HepG2 (cell line): ENCODE results near the gene CHID1. TPM values are rescaled to one million over a fixed set of nuclear protein-coding genes. Genes with fewer than 3 reads are reported as not detected.

Source experiments
- ATAC-seq: fragments of 200-7000 bp; cut with Tn5 transposase; 3 replicates; pipeline ENCODE4 v1.9.1; 2020; ENCODE audit warnings: mild to moderate bottlenecking, moderate library complexity
- BruUV-seq: library from RNA; stranded (reverse); fragments of 400-500 nt; replicated peaks from 2 replicates; lab custom pipeline; 2021; lab: Mats Ljungman, UMichigan
- CTCF ChIA-PET: fragments of 300-600 bp; formaldehyde crosslinking; extraction: SDS; loops from one replicate; lab custom pipeline; 2021; ENCODE audit warnings: low total read pairs, inconsistent platforms, low intra/inter-chr PET ratio; lab: Yijun Ruan, JAX
- POLR2A ChIA-PET: fragments of 350-600 bp; sonication (Branson Sonifier 250); formaldehyde crosslinking; loops from one replicate; lab custom pipeline; 2020; ENCODE audit warnings: antibody characterized with exemption, inconsistent platforms; lab: Yijun Ruan, JAX
- DNase-seq: peaks from one replicate; pipeline ENCODE4 v3.0.0-alpha.2; 2015; ENCODE audit warnings: low spot score
- FAIRE-seq: peaks from 3 replicates; lab custom pipeline; 2011; peaks lifted over from hg19 to GRCh38; lab: Jason Lieb, UNC
- H2AFZ ChIP-seq: one replicate; pipeline ENCODE4 v1.6.1; 2011; ENCODE audit warnings: low read length, inconsistent platforms
- H3K27ac ChIP-seq: fragments of 300-600 bp; 3 replicates; pipeline ENCODE4 v1.8.0; 2011; ENCODE audit warnings: mixed run types, mild to moderate bottlenecking, mixed read lengths, low read length, inconsistent platforms; ENCODE audit not compliant: insufficient read depth; ENCODE audit errors: extremely low read length
- H3K27me3 ChIP-seq, 2 experiments: fragments of 200-600 bp in 1 of 2; 2 replicates in 1 of 2; 3 replicates in 1 of 2; pipeline versions ENCODE4 v1.6.0 to v1.8.0; 2011; ENCODE audit warnings: low read length in 2 of 2, mild to moderate bottlenecking in 2 of 2, moderate library complexity in 2 of 2, inconsistent platforms in 1 of 2; ENCODE audit not compliant: insufficient read depth in 2 of 2, control insufficient read depth in 1 of 2
- H3K36me3 ChIP-seq, 2 experiments: fragments of 200-600 bp in 1 of 2; replicated peaks in 1 of 2; 2 replicates in 1 of 2; 3 replicates in 1 of 2; pipeline versions ENCODE4 v1.5.1 to v1.8.0; 2011; ENCODE audit warnings: low read length in 2 of 2, inconsistent platforms in 1 of 2; ENCODE audit not compliant: insufficient read depth in 2 of 2, control insufficient read depth in 1 of 2
- H3K4me1 ChIP-seq: 2 replicates; pipeline ENCODE4 v1.5.1; 2012; ENCODE audit warnings: low read length, inconsistent platforms; ENCODE audit not compliant: insufficient read depth
- H3K4me2 ChIP-seq: 2 replicates; pipeline ENCODE4 v1.6.0; 2011; ENCODE audit warnings: low read depth, low read length, inconsistent platforms
- H3K4me3 ChIP-seq, 3 experiments: fragments of 200-600 bp in 1 of 3; sonication (generic), shearing (Covaris generic) in 1 of 3; replicated peaks in 1 of 3; 2 replicates each; pipeline ENCODE4 v1.5.1; 2011 to 2016; ENCODE audit warnings: low read length in 3 of 3, inconsistent platforms in 2 of 3, low read depth in 2 of 3, mild to moderate bottlenecking in 2 of 3, control low read depth in 1 of 3, mixed read lengths in 1 of 3; ENCODE audit not compliant: insufficient read depth in 1 of 3
- H3K79me2 ChIP-seq: one replicate; pipeline ENCODE4 v1.6.1; 2011; ENCODE audit warnings: low read length, inconsistent platforms; ENCODE audit not compliant: insufficient read depth
- H3K9ac ChIP-seq: 2 replicates; pipeline ENCODE4 v1.6.0; 2011; ENCODE audit warnings: mild to moderate bottlenecking, low read depth, low read length, inconsistent platforms; ENCODE audit not compliant: insufficient read depth
- H3K9me3 ChIP-seq: 2 replicates; pipeline ENCODE4 v1.5.1; 2012; ENCODE audit warnings: mild to moderate bottlenecking, low read length
- H4K20me1 ChIP-seq: 2 replicates; pipeline ENCODE4 v1.6.0; 2011; ENCODE audit warnings: inconsistent platforms, mild to moderate bottlenecking, low read length, moderate library complexity; ENCODE audit not compliant: insufficient read depth
- E2F5 ChIP-seq: sonication (generic); formaldehyde crosslinking; conservative IDR thresholded peaks from 2 replicates; pipeline ENCODE4 v1.4.0; 2020; ENCODE audit warnings: missing genetic modification reagents
- ELF3 ChIP-seq: IDR thresholded peaks from 2 replicates; pipeline ENCODE4 v1.6.1; 2016; ENCODE audit warnings: missing genetic modification reagents, missing compliant biosample characterization
- IKZF4 ChIP-seq: sonication (generic); formaldehyde crosslinking; IDR thresholded peaks from 2 replicates; pipeline ENCODE4 v1.5.1; 2020; ENCODE audit warnings: borderline replicate concordance, mild to moderate bottlenecking, low read depth, missing genetic modification reagents; ENCODE audit errors: not compliant biosample characterization
- LRRFIP1 ChIP-seq: sonication (generic); formaldehyde crosslinking; conservative IDR thresholded peaks from 2 replicates; pipeline ENCODE4 v1.4.0; 2020; ENCODE audit warnings: missing genetic modification reagents
- MXD3 ChIP-seq: IDR thresholded peaks from 2 replicates; pipeline ENCODE4 v1.6.1; 2016; ENCODE audit warnings: mild to moderate bottlenecking, missing biosample characterization, missing genetic modification reagents
- MYPOP ChIP-seq: sonication (generic); formaldehyde crosslinking; IDR thresholded peaks from 2 replicates; pipeline ENCODE4 v1.8.1; 2023; ENCODE audit warnings: mild to moderate bottlenecking, moderate library complexity, missing genetic modification reagents
- RBM22 ChIP-seq: fragments of 200-400 bp; formaldehyde crosslinking; optimal IDR thresholded peaks from 2 replicates; pipeline ENCODE3; 2017; ENCODE audit warnings: mild to moderate bottlenecking, low read length, moderate library complexity
- SKI ChIP-seq: fragments of 450-650 bp; IDR thresholded peaks from one replicate; pipeline ENCODE4 v1.6.1; 2018; ENCODE audit warnings: mild to moderate bottlenecking; ENCODE audit not compliant: partially characterized antibody
- SRSF1 ChIP-seq: fragments of 200-400 bp; formaldehyde crosslinking; optimal IDR thresholded peaks from 2 replicates; pipeline ENCODE3; 2017; ENCODE audit warnings: mild to moderate bottlenecking, low read depth, low read length, moderate library complexity
- SRY ChIP-seq: sonication (generic); formaldehyde crosslinking; IDR thresholded peaks from 2 replicates; pipeline ENCODE4 v1.8.0; 2022; ENCODE audit warnings: mild to moderate bottlenecking, missing genetic modification reagents
- TMF1 ChIP-seq: sonication (generic); formaldehyde crosslinking; IDR thresholded peaks from 2 replicates; pipeline ENCODE4 v1.8.1; 2022; ENCODE audit warnings: low read depth, missing genetic modification reagents
- ZBTB7B ChIP-seq: sonication (generic); formaldehyde crosslinking; IDR thresholded peaks from 2 replicates; pipeline ENCODE4 v1.4.0; 2020; ENCODE audit warnings: missing genetic modification reagents
- ZFP37 ChIP-seq: sonication (generic); formaldehyde crosslinking; IDR thresholded peaks from 2 replicates; pipeline ENCODE4 v1.4.0; 2020; ENCODE audit warnings: missing genetic modification reagents, borderline replicate concordance
- ZMYM3 ChIP-seq: sonication (generic); formaldehyde crosslinking; IDR thresholded peaks from 2 replicates; pipeline ENCODE4 v1.5.1; 2020; ENCODE audit warnings: mild to moderate bottlenecking, missing genetic modification reagents
- ZNF143 ChIP-seq: sonication (generic); formaldehyde crosslinking; IDR thresholded peaks from 2 replicates; pipeline ENCODE4 v1.4.0; 2020; ENCODE audit warnings: missing genetic modification reagents
- ZNF616 ChIP-seq: sonication (generic); formaldehyde crosslinking; IDR thresholded peaks from 2 replicates; pipeline ENCODE4 v1.5.0; 2020; ENCODE audit warnings: low read depth, mild to moderate bottlenecking, missing genetic modification reagents
- ZNF639 ChIP-seq: conservative IDR thresholded peaks from 2 replicates; pipeline ENCODE4 v1.6.1; 2018; ENCODE audit warnings: missing genetic modification reagents
- ZNF674 ChIP-seq: sonication (generic); formaldehyde crosslinking; IDR thresholded peaks from 2 replicates; pipeline ENCODE4 v1.5.0; 2020; ENCODE audit warnings: low read depth, mild to moderate bottlenecking, missing genetic modification reagents
- ZNF747 ChIP-seq: sonication (generic); formaldehyde crosslinking; IDR thresholded peaks from 2 replicates; pipeline ENCODE4 v1.8.1; 2023; ENCODE audit warnings: missing genetic modification reagents, mild to moderate bottlenecking, borderline replicate concordance
- ZSCAN22 ChIP-seq: sonication (generic); formaldehyde crosslinking; IDR thresholded peaks from 2 replicates; pipeline ENCODE4 v1.4.0; 2020; ENCODE audit warnings: mild to moderate bottlenecking, missing genetic modification reagents
- WGBS: methylation state at CpG from one replicate; pipeline ENCODE4 v1.1.6; 2017; ENCODE audit warnings: low lambda C conversion rate; 5-methylcytosine and 5-hydroxymethylcytosine counted together
- in situ Hi-C: cut with HindIII; loops from 2 replicates; pipeline ENCODE4 v1.10.0; 2017; ENCODE audit warnings: low pct_unique_long_range_greater_than_20kb; ENCODE audit not compliant: extremely low pct_ligation_motif_present
- intact Hi-C: fragments of 100-400 bp; cut with micrococcal nuclease; formaldehyde crosslinking; loops from one replicate; pipeline ENCODE4 v1.10.0; 2022; ENCODE audit not compliant: unreplicated experiment
- polyA plus RNA-seq, 8 experiments: library from polyadenylated mRNA; depleted of rRNA in 3 of 8; stranded (reverse) in 7 of 8; unstranded in 1 of 8; fragments of >200 nt; fragmentation: Illumina TruSeq in 4 of 8; extraction: Trizol in 4 of 8; gene quantifications; 2 replicates each; pipeline versions ENCODE4 v1.2.1 to v1.2.3, GENCODE V29; 2011 to 2016; ENCODE audit warnings: low read depth in 4 of 8, missing spikeins in 1 of 8, mixed read lengths in 1 of 8; ENCODE audit not compliant: insufficient read depth in 1 of 8
- total RNA-seq, 5 experiments: library from RNA; depleted of rRNA; stranded (reverse); fragments of >200 nt; fragmentation: Illumina TruSeq; extraction: Trizol; gene quantifications; 2 replicates each; pipeline ENCODE4 v1.2.3, GENCODE V29; 2016; ENCODE audit warnings: low read depth in 1 of 5

The CHID1 gene
- total and polyA plus RNA-seq, 2 of the 13 experiments (the other 11 are each of a cell fraction or from before 2014, with no cell fraction given), result 65.1 to 93.6 TPM

GRCh38 chr11:877565-877964 lies 33.0 kb downstream of the CHID1 start:
- 97% methylated on average over 10 of the region's 11 CpGs for WGBS
- FAIRE-seq (no peak), ATAC-seq (no peak), DNase-seq (no peak)
- Histone ChIP-seq H2AFZ (no peak overlapping the region), H3K9ac (no peak overlapping the region), H3K4me3 (no peak overlapping the region), H3K79me2 (no peaks in the 10 kb centered on the region), H3K4me2 (no peak overlapping the region), H4K20me1 (no peaks in the 10 kb centered on the region), H3K36me3 (peaks cover 7 to 14% of the 10 kb centered on the region in 2 experiments; a peak in 3 of 5 replicates), H3K27me3 (no peaks in the 10 kb centered on the region)
- BruUV-seq, result no TSS peak
- in situ Hi-C loops, result no loop called here
- POLR2A ChIA-PET, result no interaction called here
- CTCF ChIA-PET, result no interaction called here
- TF ChIP-seq ZNF616 (no peak), E2F5 (CRISPR knock-in tag) (no peak), ZFP37 (CRISPR knock-in tag) (no peak), ZMYM3 (CRISPR knock-in tag) (no peak), SKI (no peak), ZNF674 (CRISPR knock-in tag) (no peak), RBM22 (no peak), IKZF4 (CRISPR knock-in tag) (no peak), ZSCAN22 (CRISPR knock-in tag) (no peak), SRSF1 (no peak), ZBTB7B (no peak), TMF1 (no peak), MYPOP (CRISPR knock-in tag) (no peak), ELF3 (CRISPR knock-in tag) (no peak), ZNF639 (no peak), LRRFIP1 (CRISPR knock-in tag) (no peak), SRY (CRISPR knock-in tag) (no peak), ZNF747 (CRISPR knock-in tag) (no peak), ZNF143 (CRISPR knock-in tag) (no peak), MXD3 (CRISPR knock-in tag) (no peak)
- TF ChIP-seq, all 625 proteins: peak for 0
- intact Hi-C loops, result no loop called here
- Histone ChIP-seq H3K27ac (no peak overlapping the region), H3K4me1 (no peaks in the 10 kb centered on the region), H3K9me3 (no peaks in the 10 kb centered on the region)
